OCI-LY1 (cell line): ENCODE data around the gene DTNB.

ENCODE experiments used
- CTCF ChIP-seq: fragments of 200-600 bp; sonication (generic), shearing (Covaris generic); IDR thresholded peaks from 2 replicates; pipeline ENCODE4 v1.5.1; 2017; ENCODE audit warnings: mild to moderate bottlenecking, antibody characterized with exemption, low read length, moderate library complexity, mixed read lengths
- EZH2 ChIP-seq: fragments of 200-600 bp; sonication (generic), shearing (Covaris generic); IDR thresholded peaks from 2 replicates; pipeline ENCODE4 v1.8.0; 2017; ENCODE audit warnings: borderline replicate concordance, mixed run types, mild to moderate bottlenecking, antibody characterized with exemption, low read length, moderate library complexity, mixed read lengths

- TF ChIP-seq EZH2, result no peak
- peak; percentile 82 for TF ChIP-seq CTCF
These were observed 26.9 kb upstream of the DTNB start for GRCh38 chr2:25700221-25700660.
